Body of pancreas (tissue), 4 donors: ENCODE measurements around the gene ERRFI1. TPM values are rescaled to one million over a fixed set of nuclear protein-coding genes. Genes with fewer than 3 reads are reported as not detected.

ENCODE experiments used
- ATAC-seq: fragments of 150-250 bp; one replicate; pipeline ENCODE4 v1.9.1; 2016
- DNase-seq, 4 donors: peaks; one replicate each; pipeline ENCODE4 v3.0.0-alpha.2; 2019
- H3K27ac ChIP-seq, 4 donors: fragments of 200-600 bp; sonication (generic); 1 replicate in 3 of 4; 2 replicates in 1 of 4; pipeline versions ENCODE4 v1.5.1 to v1.6.1; 2016 to 2019; ENCODE audit warnings: mild to moderate bottlenecking in 1 of 4, mixed read lengths in 1 of 4, moderate library complexity in 1 of 4
- H3K27me3 ChIP-seq, 2 donors: fragments of 200-600 bp; sonication (generic); one replicate each; pipeline ENCODE4 v1.6.0; 2016; ENCODE audit warnings: mild to moderate bottlenecking in 1 of 2
- H3K36me3 ChIP-seq, 2 donors: fragments of 200-600 bp; sonication (generic); replicated peaks in 1 of 2; 2 replicates each; pipeline ENCODE4 v1.5.1; 2016; ENCODE audit warnings: low read depth in 2 of 2; ENCODE audit not compliant: insufficient read depth in 1 of 2
- H3K4me1 ChIP-seq: fragments of 200-600 bp; sonication (generic); one replicate; pipeline ENCODE4 v1.6.0; 2016
- H3K4me3 ChIP-seq, 2 donors: fragments of 200-600 bp; sonication (generic); 1 replicate in 1 of 2; 2 replicates in 1 of 2; pipeline ENCODE4 v1.5.1; 2016 to 2019
- H3K9me3 ChIP-seq, 3 donors: fragments of 200-600 bp; sonication (generic); 1 replicate in 2 of 3; 2 replicates in 1 of 3; pipeline ENCODE4 v1.5.1; 2016
- POLR2A ChIP-seq, 3 donors: fragments of 450-650 bp; IDR thresholded peaks; one replicate each; pipeline ENCODE4 v1.6.1; 2016; ENCODE audit warnings: antibody characterized with exemption in 3 of 3, mild to moderate bottlenecking in 2 of 3
- WGBS, 2 donors: methylation state at CpG; one replicate each; pipeline ENCODE4 v1.1.5; 2017; 5-methylcytosine and 5-hydroxymethylcytosine counted together
- intact Hi-C: fragments of 100-400 bp; cut with DNase I; formaldehyde crosslinking; loops from one replicate; pipeline ENCODE4 v1.15.1; 2023
- total RNA-seq, 2 donors: library from RNA; depleted of rRNA; stranded (reverse); fragments of >200 nt; gene quantifications; one replicate each; pipeline ENCODE4 v1.1.0, GENCODE V29; 2016
- TF ChIP-seq, protein P1 (sequence below), 7 experiments: fragments of 450-650 bp in 4 of 7; fragments of 200-600 bp in 3 of 7; sonication (generic) in 3 of 7; IDR thresholded peaks; one replicate each; pipeline ENCODE4 v1.5.1; 2016 to 2019; ENCODE audit warnings: antibody characterized with exemption in 7 of 7

Gene ERRFI1
- total RNA-seq, 2 donors from 2014 or later, result 127 to 273 TPM

DNA sequence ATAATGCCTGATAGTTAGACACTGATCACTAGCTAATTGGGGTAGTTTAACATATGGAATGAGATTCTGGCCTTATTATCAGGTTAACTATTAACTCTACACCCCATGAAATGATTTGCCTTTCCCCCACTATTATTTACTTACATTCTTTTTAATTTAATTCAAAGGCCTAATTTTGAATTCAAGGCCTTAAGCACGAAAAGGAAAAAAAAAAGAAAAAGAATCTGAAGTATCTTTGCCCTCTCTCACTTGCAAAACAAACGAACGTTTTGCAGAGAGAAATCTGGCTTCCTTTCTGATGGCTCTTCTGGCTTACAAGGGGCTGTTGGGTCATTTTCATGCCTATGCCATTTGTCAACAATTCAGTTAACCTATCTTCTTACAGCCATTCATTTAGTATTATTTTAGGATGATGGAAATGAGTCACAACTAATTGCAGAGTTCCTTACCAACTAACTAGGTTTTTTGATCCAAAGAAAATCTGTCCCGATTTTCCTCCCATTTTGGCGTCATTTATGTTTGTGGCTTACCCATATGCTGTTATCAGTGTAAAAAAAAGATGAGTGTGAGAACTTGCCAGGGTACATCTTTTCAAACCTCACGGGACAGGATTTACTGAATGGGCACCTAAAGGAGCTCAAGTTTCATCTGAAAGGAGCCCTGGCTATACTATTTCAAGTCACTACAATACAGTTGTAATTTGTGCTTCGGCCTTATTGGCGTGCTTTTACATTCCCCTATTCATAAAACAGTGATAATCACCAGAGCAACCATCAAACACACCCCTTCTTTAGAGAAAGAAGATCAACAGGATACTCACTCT is 1.9 kb upstream of the ERRFI1 start:
- ATAC-seq, result no peak
- H3K4me1 ChIP-seq, result peaks cover 46% of the 10 kb centered on the region
- intact Hi-C loops, result no loop called here

DNA sequence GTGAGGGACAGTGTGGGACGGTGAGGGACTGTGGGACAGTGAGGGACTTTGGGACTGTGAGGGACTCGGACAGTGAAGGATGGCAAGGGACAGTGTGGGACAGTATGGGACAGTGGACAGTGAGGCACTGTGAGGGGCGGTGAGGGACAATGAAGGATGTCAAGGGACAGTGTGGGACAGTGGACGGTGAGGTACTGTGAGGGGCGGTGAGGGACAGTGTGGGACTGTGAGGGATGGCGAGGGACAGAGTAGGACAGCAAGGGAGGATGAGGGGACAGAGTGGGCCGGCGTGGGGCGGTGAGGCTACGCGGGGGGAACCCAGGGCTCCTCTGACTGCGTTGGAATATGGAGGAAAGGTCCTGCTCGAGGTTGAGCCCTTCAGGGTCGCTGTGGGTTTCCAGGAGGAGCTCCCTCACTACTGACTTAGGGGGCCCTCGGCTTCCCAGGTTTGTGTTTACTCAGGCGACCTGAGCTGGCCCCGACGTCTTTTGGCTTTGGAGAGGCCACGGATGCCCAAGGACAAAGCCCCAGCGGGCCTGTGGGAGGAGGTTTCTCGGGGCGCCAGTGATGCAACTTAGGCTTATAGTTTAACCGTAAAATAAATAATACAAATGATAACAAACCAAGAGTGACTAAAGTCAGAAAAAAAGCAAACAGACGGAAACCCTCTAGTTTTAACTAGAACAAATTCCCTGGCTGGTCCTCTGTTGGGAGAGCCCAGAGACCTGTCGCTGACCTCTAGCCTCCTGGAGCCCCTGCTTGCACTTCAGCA is 1.1 kb upstream of the ERRFI1 start:
- Histone ChIP-seq H3K27ac (peak overlapping the region; percentile 96 to 100 (median 99)), H3K4me1 (peaks cover 54% of the 10 kb centered on the region), H3K27me3 (no peaks in the 10 kb centered on the region), H3K36me3 (no peaks in the 10 kb centered on the region), H3K4me3 (peak overlapping the region in 1 of 2 donors; percentile 36), H3K9me3 (no peaks in the 10 kb centered on the region)
- WGBS, 2 donors, result 28 to 41% methylated on average over 25 of the region's 25 CpGs
- ATAC-seq (peak; percentile 59), DNase-seq (peak; percentile 93 to 95 (median 94))
- TF ChIP-seq, protein P1, sequence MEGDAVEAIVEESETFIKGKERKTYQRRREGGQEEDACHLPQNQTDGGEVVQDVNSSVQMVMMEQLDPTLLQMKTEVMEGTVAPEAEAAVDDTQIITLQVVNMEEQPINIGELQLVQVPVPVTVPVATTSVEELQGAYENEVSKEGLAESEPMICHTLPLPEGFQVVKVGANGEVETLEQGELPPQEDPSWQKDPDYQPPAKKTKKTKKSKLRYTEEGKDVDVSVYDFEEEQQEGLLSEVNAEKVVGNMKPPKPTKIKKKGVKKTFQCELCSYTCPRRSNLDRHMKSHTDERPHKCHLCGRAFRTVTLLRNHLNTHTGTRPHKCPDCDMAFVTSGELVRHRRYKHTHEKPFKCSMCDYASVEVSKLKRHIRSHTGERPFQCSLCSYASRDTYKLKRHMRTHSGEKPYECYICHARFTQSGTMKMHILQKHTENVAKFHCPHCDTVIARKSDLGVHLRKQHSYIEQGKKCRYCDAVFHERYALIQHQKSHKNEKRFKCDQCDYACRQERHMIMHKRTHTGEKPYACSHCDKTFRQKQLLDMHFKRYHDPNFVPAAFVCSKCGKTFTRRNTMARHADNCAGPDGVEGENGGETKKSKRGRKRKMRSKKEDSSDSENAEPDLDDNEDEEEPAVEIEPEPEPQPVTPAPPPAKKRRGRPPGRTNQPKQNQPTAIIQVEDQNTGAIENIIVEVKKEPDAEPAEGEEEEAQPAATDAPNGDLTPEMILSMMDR (IDR thresholded peaks at IDR 0.05), result peak in 1 of 7 experiments; percentile 2
- peak; percentile 88 to 94 (median 88) for TF ChIP-seq POLR2A (IDR thresholded peaks at IDR 0.05)
- intact Hi-C loops, result no loop called here

More for the DNA sequence above, 1.9 kb upstream of the ERRFI1 start:
- no peaks in the 10 kb centered on the region for H3K9me3 ChIP-seq
- no peaks in the 10 kb centered on the region for H3K36me3 ChIP-seq
- 9 to 21% methylated on average over 8 of the region's 8 CpGs for WGBS, 2 donors
- no peaks in the 10 kb centered on the region for H3K27me3 ChIP-seq
- peak overlapping the region; percentile 96 to 100 (median 99) for H3K27ac ChIP-seq
- DNase-seq, result no peak
- TF ChIP-seq, protein P1 (IDR thresholded peaks at IDR 0.05), result peak in 1 of 7 experiments; percentile 16
- peak in 1 of 3 donors; percentile 8 for TF ChIP-seq POLR2A (IDR thresholded peaks at IDR 0.05)
- no peak overlapping the region for H3K4me3 ChIP-seq

DNA sequence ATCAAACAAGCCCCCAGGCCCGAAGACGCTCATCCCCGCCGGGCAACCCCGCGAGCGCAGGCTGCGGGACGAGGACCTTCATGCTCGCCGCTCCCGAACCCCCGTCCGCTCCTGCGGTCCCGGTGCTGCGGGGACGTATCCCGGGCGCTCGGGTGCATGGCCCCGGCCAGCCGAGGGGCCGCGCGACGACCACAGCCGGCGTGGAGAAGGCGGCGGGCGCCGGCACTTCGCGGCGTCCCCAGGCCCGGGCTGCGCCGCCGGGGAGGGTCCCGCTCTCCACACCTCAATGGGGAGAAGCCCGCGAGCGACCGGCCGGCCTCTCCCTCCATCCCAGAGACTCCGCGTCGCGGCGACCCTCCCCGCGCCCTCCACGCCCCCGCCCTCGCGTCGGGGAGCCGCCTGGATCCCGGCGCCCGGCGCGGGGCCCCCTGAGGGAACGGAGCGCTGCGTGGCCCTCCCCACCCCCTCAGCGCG is 401 bp downstream of the ERRFI1 start:
- H3K9me3 ChIP-seq, result no peaks in the 10 kb centered on the region
- H3K4me3 ChIP-seq, result peak overlapping the region; percentile 26 to 76
- H3K36me3 ChIP-seq, result no peaks in the 10 kb centered on the region
- no peak for ATAC-seq
- peaks cover 65% of the 10 kb centered on the region for H3K4me1 ChIP-seq
- 0% methylated on average over 4 to 45 of the region's 69 CpGs for WGBS, 2 donors
- DNase-seq, result no peak
- no peaks in the 10 kb centered on the region for H3K27me3 ChIP-seq
- TF ChIP-seq POLR2A (IDR thresholded peaks at IDR 0.05), result no peak
- peak overlapping the region; percentile 96 to 100 (median 99) for H3K27ac ChIP-seq
- intact Hi-C loops, result no loop called here

DNA sequence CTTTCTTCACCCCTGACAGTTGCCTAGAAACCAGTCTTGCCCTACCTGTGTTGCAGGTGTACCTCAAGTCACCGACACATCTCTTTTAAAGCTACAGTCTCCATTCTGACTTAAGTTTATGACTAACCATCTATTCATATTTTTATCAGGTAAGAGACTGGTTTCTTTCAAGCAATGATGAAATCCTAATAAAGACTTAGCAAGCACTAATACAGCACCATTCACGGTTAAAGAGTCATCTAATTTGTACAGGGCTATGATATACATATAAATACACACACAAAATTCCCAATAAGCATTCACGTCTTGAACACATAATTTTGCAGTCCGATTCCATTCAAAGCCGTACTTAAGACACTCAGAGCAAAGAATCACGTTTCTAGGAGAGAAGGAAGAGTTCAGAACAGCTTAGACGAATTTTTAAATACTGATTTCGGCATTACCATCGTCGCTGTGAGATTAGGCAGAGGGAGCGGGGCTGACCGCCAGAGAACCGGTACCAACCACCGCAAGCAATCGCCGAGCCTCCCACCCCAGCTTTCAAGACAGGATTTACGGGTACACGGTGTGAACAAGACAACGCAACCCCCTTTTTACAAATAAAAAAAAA is 943 bp downstream of the ERRFI1 start:
- Histone ChIP-seq H3K4me1 (peaks cover 67% of the 10 kb centered on the region), H3K9me3 (no peaks in the 10 kb centered on the region), H3K27ac (peak overlapping the region; percentile 96 to 100 (median 99)), H3K27me3 (no peaks in the 10 kb centered on the region), H3K36me3 (no peaks in the 10 kb centered on the region), H3K4me3 (peak overlapping the region; percentile 26 to 76)
- 1 to 2% methylated on average over 19 of the region's 19 CpGs for WGBS, 2 donors
- TF ChIP-seq, protein P1 (IDR thresholded peaks at IDR 0.05), result no peak
- TF ChIP-seq POLR2A (IDR thresholded peaks at IDR 0.05), result peak in 1 of 3 donors; percentile 54
- intact Hi-C loops, result no loop called here
- ATAC-seq (no peak), DNase-seq (no peak)
